HEK293T (cell line): Measurements from ENCODE around the gene MAST4.

ENCODE experiments used
- CTCF ChIA-PET: fragments of 350-600 bp; formaldehyde crosslinking; extraction: SDS; loops from one replicate; lab custom pipeline; 2021; ENCODE audit warnings: antibody characterized with exemption, inconsistent platforms; lab: Yijun Ruan, JAX
- POLR2A ChIA-PET: fragments of 350-600 bp; formaldehyde crosslinking; extraction: SDS; loops from one replicate; lab custom pipeline; 2020; ENCODE audit warnings: antibody characterized with exemption, inconsistent platforms; lab: Yijun Ruan, JAX
- DNase-seq: peaks from one replicate; pipeline ENCODE4 v3.0.0; 2012; ENCODE audit warnings: mixed read lengths; ENCODE audit errors: extremely low spot score
- ARNT ChIP-seq: fragments of 450-650 bp; IDR thresholded peaks from 2 replicates; pipeline ENCODE4 v1.6.1; 2017; ENCODE audit warnings: mild to moderate bottlenecking
- BHLHE40 ChIP-seq: fragments of 450-650 bp; IDR thresholded peaks from 2 replicates; pipeline ENCODE4 v1.6.1; 2016; ENCODE audit warnings: mild to moderate bottlenecking, moderate library complexity, borderline replicate concordance
- CTBP1 ChIP-seq: fragments of 450-650 bp; IDR thresholded peaks from 2 replicates; pipeline ENCODE4 v1.6.1; 2016; ENCODE audit warnings: borderline replicate concordance
- ELF4 ChIP-seq: fragments of 450-650 bp; IDR thresholded peaks from 2 replicates; pipeline ENCODE4 v1.6.1; 2017; ENCODE audit warnings: antibody characterized with exemption
- FOXA1 ChIP-seq: fragments of 450-650 bp; IDR thresholded peaks from 2 replicates; pipeline ENCODE4 v1.6.1; 2016; ENCODE audit warnings: mild to moderate bottlenecking
- FOXK2 ChIP-seq: fragments of 450-650 bp; IDR thresholded peaks from 2 replicates; pipeline ENCODE4 v1.6.1; 2016; ENCODE audit warnings: mild to moderate bottlenecking
- FOXM1 ChIP-seq: fragments of 450-650 bp; IDR thresholded peaks from 2 replicates; pipeline ENCODE4 v1.6.1; 2017; ENCODE audit warnings: mild to moderate bottlenecking, borderline replicate concordance
- HDGF ChIP-seq: fragments of 450-650 bp; IDR thresholded peaks from 2 replicates; pipeline ENCODE4 v1.6.1; 2017; ENCODE audit warnings: antibody characterized with exemption, borderline replicate concordance
- L3MBTL2 ChIP-seq: fragments of 450-650 bp; conservative IDR thresholded peaks from 2 replicates; pipeline ENCODE4 v1.6.1; 2016; ENCODE audit warnings: mild to moderate bottlenecking
- LEF1 ChIP-seq: fragments of 450-650 bp; IDR thresholded peaks from 2 replicates; pipeline ENCODE4 v1.6.1; 2017; ENCODE audit warnings: mild to moderate bottlenecking, borderline replicate concordance
- NFRKB ChIP-seq: fragments of 450-650 bp; IDR thresholded peaks from 2 replicates; pipeline ENCODE4 v1.6.1; 2016; ENCODE audit warnings: mild to moderate bottlenecking, moderate library complexity
- SP1 ChIP-seq: fragments of 450-650 bp; IDR thresholded peaks from 2 replicates; pipeline ENCODE4 v1.6.1; 2017
- SUZ12 ChIP-seq: fragments of 450-650 bp; IDR thresholded peaks from 2 replicates; pipeline ENCODE4 v1.6.1; 2016; ENCODE audit warnings: mild to moderate bottlenecking
- TARDBP ChIP-seq: fragments of 450-650 bp; IDR thresholded peaks from 2 replicates; pipeline ENCODE4 v1.6.1; 2016
- ZNF384 ChIP-seq: fragments of 450-650 bp; IDR thresholded peaks from 2 replicates; pipeline ENCODE4 v1.6.1; 2016
- TF ChIP-seq, protein P1 (sequence below): fragments of 450-650 bp; IDR thresholded peaks from 2 replicates; pipeline ENCODE4 v1.6.1; 2016

Gene MAST4

DNA sequence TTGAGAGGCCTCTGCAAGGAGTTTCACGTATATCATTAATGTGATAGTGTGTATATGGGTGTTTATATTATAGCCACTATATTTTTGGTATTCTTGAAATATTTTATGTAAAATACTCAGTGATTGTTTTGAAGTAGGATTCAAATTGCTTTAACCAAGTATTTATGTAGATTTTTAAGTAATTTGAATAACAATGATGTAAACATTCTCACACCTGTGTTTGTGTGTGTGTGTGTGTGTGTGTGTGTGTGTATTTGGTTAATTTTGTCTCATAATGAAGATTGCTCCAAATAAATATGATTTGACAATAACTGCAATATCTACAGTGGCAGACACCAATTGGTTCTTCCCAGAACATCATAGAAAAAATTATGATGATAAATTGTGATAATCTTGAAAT is 307.0 kb downstream of the MAST4 start:
- ChIA-PET POLR2A (no interaction called here), CTCF (no interaction called here)
- TF ChIP-seq BHLHE40 (no peak), SP1 (no peak), L3MBTL2 (no peak), ARNT (no peak), LEF1 (no peak), ELF4 (no peak), HDGF (no peak), NFRKB (no peak), CTBP1 (no peak), FOXA1 (no peak), TARDBP (no peak), FOXM1 (no peak), ZNF384 (no peak), FOXK2 (no peak), SUZ12 (no peak)
- TF ChIP-seq, protein P1, sequence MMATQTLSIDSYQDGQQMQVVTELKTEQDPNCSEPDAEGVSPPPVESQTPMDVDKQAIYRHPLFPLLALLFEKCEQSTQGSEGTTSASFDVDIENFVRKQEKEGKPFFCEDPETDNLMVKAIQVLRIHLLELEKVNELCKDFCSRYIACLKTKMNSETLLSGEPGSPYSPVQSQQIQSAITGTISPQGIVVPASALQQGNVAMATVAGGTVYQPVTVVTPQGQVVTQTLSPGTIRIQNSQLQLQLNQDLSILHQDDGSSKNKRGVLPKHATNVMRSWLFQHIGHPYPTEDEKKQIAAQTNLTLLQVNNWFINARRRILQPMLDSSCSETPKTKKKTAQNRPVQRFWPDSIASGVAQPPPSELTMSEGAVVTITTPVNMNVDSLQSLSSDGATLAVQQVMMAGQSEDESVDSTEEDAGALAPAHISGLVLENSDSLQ = no peak
- DNase-seq = no peak

DNA sequence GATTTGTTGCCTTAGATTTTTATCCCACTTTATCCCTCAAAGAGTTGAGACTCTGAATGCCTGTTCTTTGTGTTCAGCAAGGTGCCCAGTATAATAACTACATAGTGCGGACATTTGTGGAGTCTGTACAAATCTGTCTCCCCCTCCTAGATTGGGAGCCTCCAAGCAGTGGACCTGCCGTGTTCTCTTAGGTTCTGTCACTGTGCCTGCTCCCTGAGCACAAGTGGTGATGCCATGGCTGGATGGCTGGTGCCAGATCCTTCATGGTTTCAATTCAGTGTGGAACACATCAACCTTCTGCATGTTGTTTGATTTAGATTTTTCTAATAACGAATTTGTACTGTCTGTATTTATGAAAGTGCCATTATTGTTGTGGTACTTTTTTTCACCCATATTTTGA is 307.5 kb downstream of the MAST4 start:
- no peak for DNase-seq
- POLR2A ChIA-PET = no interaction called here
- CTCF ChIA-PET = no interaction called here
- no peak for TF ChIP-seq LEF1
- TF ChIP-seq ELF4 = no peak
- no peak for TF ChIP-seq L3MBTL2
- no peak for TF ChIP-seq ZNF384
- no peak for TF ChIP-seq CTBP1
- no peak for TF ChIP-seq FOXK2
- no peak for TF ChIP-seq NFRKB
- TF ChIP-seq SUZ12 = no peak

DNA sequence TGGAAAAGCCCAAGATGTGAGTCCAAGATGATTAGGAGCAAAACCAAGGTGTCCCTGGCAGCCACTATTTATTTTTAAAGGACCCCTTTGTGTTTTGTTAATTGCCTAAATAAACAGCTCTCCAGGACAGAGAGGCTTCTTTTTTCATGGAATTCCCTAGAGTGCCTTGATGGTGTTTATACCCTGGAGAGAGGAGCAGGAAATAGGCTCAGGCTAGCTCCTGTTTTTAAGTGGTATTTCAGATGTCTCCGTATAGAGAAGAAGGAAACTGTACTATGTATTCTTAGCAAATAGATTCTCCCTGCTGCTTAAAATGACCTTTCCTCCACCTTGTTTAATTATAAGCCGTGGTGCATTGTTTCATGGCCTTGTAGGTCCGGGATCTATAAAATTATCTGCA is 308.0 kb downstream of the MAST4 start:
- DNase-seq = no peak
- ChIA-PET CTCF (no interaction called here), POLR2A (no interaction called here)
- TF ChIP-seq SP1 = no peak
- TF ChIP-seq HDGF = no peak
- TF ChIP-seq ELF4 = no peak
- no peak for TF ChIP-seq SUZ12
- TF ChIP-seq FOXA1 = no peak
- no peak for TF ChIP-seq NFRKB
- no peak for TF ChIP-seq TARDBP
- TF ChIP-seq CTBP1 = no peak
- no peak for TF ChIP-seq ARNT
- no peak for TF ChIP-seq ZNF384
- TF ChIP-seq, protein P1 = no peak
- no peak for TF ChIP-seq FOXM1
- no peak for TF ChIP-seq BHLHE40
- TF ChIP-seq L3MBTL2 = no peak
- no peak for TF ChIP-seq LEF1
- no peak for TF ChIP-seq FOXK2

DNA sequence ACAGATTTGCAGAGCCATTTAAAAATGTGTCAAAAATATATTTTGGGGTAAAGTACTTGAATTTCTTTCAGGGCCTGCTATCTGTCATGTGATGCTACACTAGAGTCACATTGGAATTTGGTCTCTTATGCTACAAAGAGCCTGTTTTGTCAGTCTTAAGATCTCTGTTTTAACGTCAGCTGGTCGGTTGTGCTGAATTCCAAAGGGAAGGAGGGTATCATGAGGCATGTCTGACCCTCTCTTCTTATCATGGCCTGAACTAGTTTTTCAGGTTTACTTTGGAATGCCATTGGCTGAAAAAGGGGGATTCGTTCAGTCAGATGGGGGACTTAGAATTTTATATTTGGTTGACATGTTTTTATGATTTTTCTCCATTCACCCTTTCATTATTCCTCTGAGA is 309.8 kb downstream of the MAST4 start:
- ChIA-PET POLR2A (no interaction called here), CTCF (no interaction called here)
- no peak for DNase-seq
- TF ChIP-seq LEF1 (no peak), SUZ12 (no peak), HDGF (no peak), TARDBP (no peak), NFRKB (no peak), SP1 (no peak)

DNA sequence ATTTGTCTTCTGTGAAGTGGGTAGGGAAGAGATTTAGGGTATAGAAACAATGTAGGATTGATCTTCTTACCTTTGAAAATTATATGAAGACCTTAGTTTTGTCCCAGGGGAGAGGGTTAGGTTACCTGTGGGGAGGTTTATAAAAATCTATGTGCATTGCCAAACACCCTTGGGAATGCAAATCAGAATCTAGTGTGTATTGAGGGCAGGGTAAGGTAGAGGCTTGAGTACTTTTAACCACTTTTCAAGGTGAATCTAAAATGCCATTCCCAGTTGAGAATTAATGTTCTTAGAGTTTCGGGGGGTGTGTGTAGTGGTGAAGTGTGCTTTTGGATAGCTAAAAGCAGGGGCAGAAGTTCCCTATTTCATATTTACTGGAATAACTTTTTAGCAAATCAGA is 312.0 kb downstream of the MAST4 start:
- ChIA-PET POLR2A (no interaction called here), CTCF (no interaction called here)
- TF ChIP-seq L3MBTL2 (no peak), NFRKB (no peak), TARDBP (no peak), FOXM1 (no peak), HDGF (no peak), CTBP1 (no peak), ZNF384 (no peak), SUZ12 (no peak)
- TF ChIP-seq, protein P1 = no peak
- DNase-seq = no peak

DNA sequence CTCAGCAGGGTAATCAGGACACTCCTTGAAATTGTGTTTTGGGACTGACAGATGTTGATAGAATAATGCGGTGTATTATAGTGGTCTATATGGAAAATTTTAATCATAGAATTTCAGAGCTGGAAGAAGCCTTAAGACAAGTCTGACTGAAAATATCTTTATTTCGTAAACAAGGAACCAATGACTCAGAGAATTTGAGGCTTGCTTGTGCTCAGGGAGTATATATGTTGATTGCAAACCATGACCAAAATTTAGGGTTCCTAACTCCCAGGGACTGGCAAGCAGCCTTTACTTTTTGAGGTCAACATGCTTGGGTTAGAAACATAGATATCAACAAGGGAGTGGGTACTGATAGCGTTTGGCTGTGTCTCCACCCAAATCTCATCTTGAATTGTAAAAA is 313.2 kb downstream of the MAST4 start:
- ChIA-PET POLR2A (no interaction called here), CTCF (no interaction called here)
- TF ChIP-seq CTBP1 (no peak), NFRKB (no peak), FOXK2 (no peak), FOXA1 (no peak)
- DNase-seq = no peak

DNA sequence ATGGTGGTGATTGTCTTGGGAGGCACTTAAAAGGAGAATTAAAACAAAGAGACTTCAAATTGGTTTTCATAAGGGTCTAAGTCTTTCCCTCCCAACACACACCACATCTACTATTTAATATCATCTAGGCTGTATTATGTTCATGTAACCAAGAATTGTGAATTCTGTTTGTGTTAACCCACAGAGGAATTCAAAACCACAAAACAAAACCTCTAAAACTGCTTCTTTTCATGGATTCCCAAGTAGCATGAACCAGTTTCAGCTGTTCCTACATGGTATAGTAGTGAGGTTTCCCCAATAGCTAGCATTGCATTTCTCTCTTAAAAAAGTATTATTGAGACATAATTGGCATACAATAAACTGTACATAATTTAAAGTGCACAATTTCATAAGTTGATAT is 316.6 kb downstream of the MAST4 start:
- no peak for DNase-seq
- ChIA-PET CTCF (no interaction called here), POLR2A (no interaction called here)

More for the DNA sequence above, 316.6 kb downstream of the MAST4 start:
- TF ChIP-seq NFRKB (no peak), LEF1 (no peak), FOXA1 (no peak), SUZ12 (no peak), TARDBP (no peak), SP1 (no peak), BHLHE40 (no peak), FOXM1 (no peak), HDGF (no peak), FOXK2 (no peak), ARNT (no peak), L3MBTL2 (no peak)
- TF ChIP-seq, protein P1 = no peak
